GM18498 (cell line): Measurements from ENCODE around the gene PTTG1.
"Not testable (repeated sequence)": the region's sequence is repeated elsewhere in the genome, so short reads cannot be mapped to it uniquely, and the experiment has no call there.

Source experiments
- ATAC-seq: cut with Tn5 transposase; IDR thresholded peaks from one replicate; pipeline ENCODE4 v1.9.1; 2021; ENCODE audit warnings: mild to moderate bottlenecking, moderate library complexity; ENCODE audit not compliant: unreplicated experiment

The PTTG1 gene

GRCh38 chr5:160420331-160420610 lies 1.4 kb upstream of the PTTG1 start:
- ATAC-seq = no peak

- ATAC-seq = no peak
Measured at GRCh38 chr5:160423099-160423498, 1.4 kb downstream of the PTTG1 start.

GRCh38 chr5:160427607-160428006 lies 6.0 kb downstream of the PTTG1 start:
- ATAC-seq = no peak

GRCh38 chr5:160432196-160432595 lies 10.5 kb downstream of the PTTG1 start:
- no peak for ATAC-seq

- ATAC-seq = no peak
Measured at GRCh38 chr5:160432787-160433186, 11.1 kb downstream of the PTTG1 start.

GRCh38 chr5:160434022-160434531 lies 12.4 kb downstream of the PTTG1 start:
- ATAC-seq = peak; percentile 84

GRCh38 chr5:160435532-160435931 lies 13.9 kb downstream of the PTTG1 start:
- ATAC-seq = no peak

GRCh38 chr5:160436017-160436416 lies 14.4 kb downstream of the PTTG1 start:
- no peak for ATAC-seq

- not testable (repeated sequence) for ATAC-seq
Measured at GRCh38 chr5:160436661-160437060, 15.0 kb downstream of the PTTG1 start.

GRCh38 chr5:160437271-160437670 lies 15.6 kb downstream of the PTTG1 start:
- ATAC-seq = no peak

- peak; percentile 42 for ATAC-seq
Measured at GRCh38 chr5:160438316-160439204, 16.9 kb downstream of the PTTG1 start.

GRCh38 chr5:160439205-160439600 lies 17.5 kb downstream of the PTTG1 start:
- peak; percentile 67 for ATAC-seq

GRCh38 chr5:160441311-160441781 lies 19.7 kb downstream of the PTTG1 start:
- no peak for ATAC-seq

GRCh38 chr5:160442824-160443431 lies 21.3 kb downstream of the PTTG1 start:
- ATAC-seq = peak; percentile 22

GRCh38 chr5:160444407-160444806 lies 22.8 kb downstream of the PTTG1 start:
- no peak for ATAC-seq

- no peak for ATAC-seq
Measured at GRCh38 chr5:160445132-160445531, 23.5 kb downstream of the PTTG1 start.

- ATAC-seq = no peak
Measured at GRCh38 chr5:160445751-160446150, 24.1 kb downstream of the PTTG1 start.

- no peak for ATAC-seq
Measured at GRCh38 chr5:160448886-160449285, 27.2 kb downstream of the PTTG1 start.

- ATAC-seq = no peak
Measured at GRCh38 chr5:160449458-160449857, 27.8 kb downstream of the PTTG1 start.

GRCh38 chr5:160450164-160450932 lies 28.7 kb downstream of the PTTG1 start:
- peak; percentile 60 for ATAC-seq

GRCh38 chr5:160451281-160451680 lies 29.6 kb downstream of the PTTG1 start:
- no peak for ATAC-seq
